GM19324 (cell line): ENCODE measurements around the gene TMC7.

Experiments
- ATAC-seq: cut with Tn5 transposase; IDR thresholded peaks from one replicate; pipeline ENCODE4 v1.9.1; 2021; ENCODE audit warnings: mild to moderate bottlenecking, moderate library complexity; ENCODE audit not compliant: unreplicated experiment, low FRiP score

TMC7 gene

DNA sequence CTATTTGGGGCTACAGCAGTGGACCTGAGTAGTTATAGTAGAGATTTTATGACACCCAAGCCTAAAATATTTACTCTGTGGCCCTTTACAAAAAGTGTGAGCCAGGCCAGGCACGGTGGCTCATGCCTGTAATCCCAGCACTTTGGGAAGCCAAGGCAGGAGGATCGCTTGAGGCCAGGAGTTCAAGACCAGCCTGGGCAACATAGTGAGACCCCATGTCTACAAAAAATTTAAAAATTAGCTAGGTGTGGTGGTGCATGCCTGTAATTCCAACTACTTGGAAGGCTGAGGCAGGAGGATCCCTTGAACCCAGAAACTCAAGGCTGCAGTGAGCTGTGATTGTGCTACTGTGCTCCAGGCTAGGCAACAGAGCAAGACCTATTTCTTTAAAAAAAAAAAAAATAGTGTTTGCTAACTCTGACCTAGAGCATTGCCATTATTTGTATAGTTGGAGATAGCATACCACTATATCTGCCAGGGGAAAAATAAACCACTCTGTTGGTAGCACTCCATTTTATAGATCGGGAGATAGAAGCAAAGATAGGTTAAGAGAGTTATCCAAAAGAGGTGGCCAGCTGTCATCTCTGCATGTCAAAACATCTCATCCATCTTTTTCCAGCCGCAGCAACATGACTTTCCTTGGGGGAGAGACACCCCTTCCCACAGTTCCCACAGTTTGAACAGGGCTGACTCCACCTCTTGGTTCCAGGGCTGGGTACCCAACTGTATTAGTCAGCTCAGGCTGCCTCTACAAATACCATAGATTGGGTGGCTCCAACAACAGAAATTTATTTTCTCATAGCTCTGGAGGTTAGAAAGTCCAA is 127.0 kb downstream of the TMC7 start:
- no peak for ATAC-seq

- ATAC-seq = no peak
These were observed 128.3 kb downstream of the TMC7 start for GRCh38 chr16:19112099-19112407.
